Thyroid gland (tissue), 4 donors: Measurements from ENCODE around the gene ZNF835. TPM values are rescaled to one million over a fixed set of nuclear protein-coding genes. Genes with fewer than 3 reads are reported as not detected.
A peak's percentile ranks its signal among the peaks of the same experiment; 100 is the strongest.
"Not testable (repeated sequence)": the region's sequence is repeated elsewhere in the genome, so short reads cannot be mapped to it uniquely, and the experiment has no call there.

Experiments used
- DNase-seq, 2 donors: peaks; one replicate each; pipeline ENCODE4 v3.0.0-alpha.2; 2019
- H3K27ac ChIP-seq, 3 donors: fragments of 200-600 bp; sonication (generic); 1 replicate in 2 of 3; 2 replicates in 1 of 3; pipeline ENCODE4 v1.5.1; 2016 to 2019; ENCODE audit warnings: mild to moderate bottlenecking in 1 of 3, moderate library complexity in 1 of 3
- H3K27me3 ChIP-seq: fragments of 200-600 bp; sonication (generic); one replicate; pipeline ENCODE4 v1.5.1; 2019
- H3K36me3 ChIP-seq, 2 donors: fragments of 200-600 bp; sonication (generic); one replicate each; pipeline ENCODE4 v1.5.1; 2016 to 2019
- H3K4me1 ChIP-seq, 2 donors: fragments of 200-600 bp; sonication (generic); one replicate each; pipeline ENCODE4 v1.5.1; 2017 to 2019
- H3K4me3 ChIP-seq, 3 donors: fragments of 200-600 bp; sonication (generic); replicated peaks in 1 of 3; 1 replicate in 2 of 3; 2 replicates in 1 of 3; pipeline ENCODE4 v1.5.1; 2016; ENCODE audit warnings: mild to moderate bottlenecking in 1 of 3
- H3K9me3 ChIP-seq: fragments of 200-600 bp; sonication (generic); one replicate; pipeline ENCODE4 v1.5.1; 2017
- POLR2A ChIP-seq, 2 donors: fragments of 450-650 bp; IDR thresholded peaks; one replicate each; pipeline ENCODE4 v1.6.1; 2017; ENCODE audit warnings: antibody characterized with exemption in 2 of 2, mild to moderate bottlenecking in 2 of 2, moderate library complexity in 1 of 2
- WGBS, 2 donors: methylation state at CpG; one replicate each; pipeline ENCODE4 v1.1.5; 2017; 5-methylcytosine and 5-hydroxymethylcytosine counted together
- intact Hi-C: fragments of 100-400 bp; cut with DNase I; formaldehyde crosslinking; loops from one replicate; pipeline ENCODE4 v1.15.1; 2023
- total RNA-seq, 4 donors: library from RNA; depleted of rRNA; stranded (reverse); fragments of >200 nt; gene quantifications; one replicate each; pipeline ENCODE4 v1.2.3, GENCODE V29; 2016
- TF ChIP-seq, protein P1 (sequence below), 6 experiments: fragments of 200-600 bp in 3 of 6; fragments of 450-650 bp in 3 of 6; sonication (generic) in 3 of 6; IDR thresholded peaks; one replicate each; pipeline ENCODE4 v1.5.1; 2016 to 2019; ENCODE audit warnings: antibody characterized with exemption in 6 of 6, mild to moderate bottlenecking in 2 of 6, inconsistent platforms in 1 of 6, moderate library complexity in 1 of 6

Gene ZNF835
- total RNA-seq, 4 donors from 2014 or later, result 6.8 to 12.3 (median 8.7) TPM

DNA sequence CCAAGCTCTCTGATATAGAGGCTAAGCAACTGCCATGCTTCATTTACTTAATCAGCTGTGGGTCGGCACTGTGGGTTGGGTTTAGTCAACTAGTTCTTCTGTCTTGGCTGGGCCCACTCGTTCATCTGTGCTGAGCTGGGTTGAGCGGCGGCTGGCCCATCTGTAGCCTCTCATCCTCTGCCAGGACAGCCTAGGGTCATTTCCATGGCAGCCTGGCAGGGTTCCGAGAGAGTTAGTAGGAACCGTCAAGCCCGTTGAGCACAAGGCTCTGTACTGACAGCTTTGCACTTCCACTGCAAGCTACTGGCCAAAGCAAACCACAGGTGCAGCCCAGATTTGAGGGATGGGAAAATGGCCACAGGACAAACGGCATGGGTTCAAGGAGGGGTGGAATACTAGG lies 6.6 kb upstream of the ZNF835 start:
- H3K9me3 ChIP-seq, result no peaks in the 10 kb centered on the region

GRCh38 chr19:56672610-56673009 lies 1.1 kb upstream of the ZNF835 start:
- 88 to 95% methylated on average over 2 of the region's 2 CpGs for WGBS, 2 donors
- peaks cover 16 to 17% of the 10 kb centered on the region in 2 donors for H3K4me1 ChIP-seq
- not testable (repeated sequence) for DNase-seq, H3K36me3 ChIP-seq, H3K9me3 ChIP-seq, H3K27ac ChIP-seq, H3K27me3 ChIP-seq, H3K4me3 ChIP-seq
- intact Hi-C loops, result loop anchor here (10.0 kb wide), 1 partner anchor 278 kb away; the partner anchor contains the start of gene ZNF582

More for the DNA sequence above, 6.6 kb upstream of the ZNF835 start:
- H3K27ac ChIP-seq, result no peak overlapping the region
- no peak overlapping the region for H3K4me3 ChIP-seq
- H3K27me3 ChIP-seq, result no peaks in the 10 kb centered on the region
- TF ChIP-seq, protein P1, sequence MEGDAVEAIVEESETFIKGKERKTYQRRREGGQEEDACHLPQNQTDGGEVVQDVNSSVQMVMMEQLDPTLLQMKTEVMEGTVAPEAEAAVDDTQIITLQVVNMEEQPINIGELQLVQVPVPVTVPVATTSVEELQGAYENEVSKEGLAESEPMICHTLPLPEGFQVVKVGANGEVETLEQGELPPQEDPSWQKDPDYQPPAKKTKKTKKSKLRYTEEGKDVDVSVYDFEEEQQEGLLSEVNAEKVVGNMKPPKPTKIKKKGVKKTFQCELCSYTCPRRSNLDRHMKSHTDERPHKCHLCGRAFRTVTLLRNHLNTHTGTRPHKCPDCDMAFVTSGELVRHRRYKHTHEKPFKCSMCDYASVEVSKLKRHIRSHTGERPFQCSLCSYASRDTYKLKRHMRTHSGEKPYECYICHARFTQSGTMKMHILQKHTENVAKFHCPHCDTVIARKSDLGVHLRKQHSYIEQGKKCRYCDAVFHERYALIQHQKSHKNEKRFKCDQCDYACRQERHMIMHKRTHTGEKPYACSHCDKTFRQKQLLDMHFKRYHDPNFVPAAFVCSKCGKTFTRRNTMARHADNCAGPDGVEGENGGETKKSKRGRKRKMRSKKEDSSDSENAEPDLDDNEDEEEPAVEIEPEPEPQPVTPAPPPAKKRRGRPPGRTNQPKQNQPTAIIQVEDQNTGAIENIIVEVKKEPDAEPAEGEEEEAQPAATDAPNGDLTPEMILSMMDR (IDR thresholded peaks at IDR 0.05), result no peak
- no peak for TF ChIP-seq POLR2A (IDR thresholded peaks at IDR 0.05)
- 72 to 82% methylated on average over 7 to 8 of the region's 8 CpGs for WGBS, 2 donors
- H3K4me1 ChIP-seq, result no peaks in the 10 kb centered on the region
- H3K36me3 ChIP-seq, result no peaks in the 10 kb centered on the region
- DNase-seq, result no peak
- intact Hi-C loops, result loop anchor here (10.0 kb wide), 1 partner anchor 283 kb away; the partner anchor contains the start of gene ZNF582

DNA sequence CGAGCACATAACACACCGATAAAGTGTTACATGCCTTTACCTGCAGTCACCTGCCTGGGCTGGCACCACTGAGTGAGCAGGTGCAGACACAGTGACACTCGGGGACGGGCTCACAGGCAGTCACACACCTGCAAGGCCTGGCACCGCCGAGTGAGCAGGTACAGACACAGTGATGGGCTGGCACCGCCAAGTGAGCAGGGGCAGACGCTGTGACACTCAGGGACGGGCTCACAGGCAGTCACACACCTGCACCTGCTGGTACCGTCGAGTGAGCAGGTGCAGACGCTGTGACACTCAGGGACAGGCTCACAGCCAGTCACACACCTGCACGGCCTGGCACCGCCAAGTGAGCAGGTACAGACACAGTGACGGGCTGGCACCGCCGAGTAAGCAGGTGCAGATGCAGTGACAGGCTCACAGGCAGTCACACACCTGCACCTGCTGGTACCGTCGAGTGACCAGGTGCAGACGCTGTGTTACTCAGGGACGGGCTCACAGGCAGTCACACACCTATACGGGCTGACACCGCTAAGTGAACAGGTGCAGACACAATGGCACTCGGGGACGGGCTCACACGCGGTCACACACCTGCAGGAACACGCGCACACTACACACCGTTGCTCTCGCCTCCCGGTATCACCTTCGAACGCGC lies 470 bp downstream of the ZNF835 start:
- Histone ChIP-seq H3K9me3 (no peaks in the 10 kb centered on the region), H3K4me3 (peak overlapping the region; percentile 30 to 87 (median 66)), H3K27me3 (no peaks in the 10 kb centered on the region), H3K36me3 (no peaks in the 10 kb centered on the region), H3K27ac (no peak overlapping the region), H3K4me1 (peaks cover 16 to 17% of the 10 kb centered on the region in 2 donors)
- TF ChIP-seq, protein P1 (IDR thresholded peaks at IDR 0.05), result no peak
- no peak for TF ChIP-seq POLR2A (IDR thresholded peaks at IDR 0.05)
- peak; percentile 19 to 24 for DNase-seq
- 19 to 67% methylated on average over 3 to 22 of the region's 35 CpGs for WGBS, 2 donors
- intact Hi-C loops, result loop anchor here (10.0 kb wide), 1 partner anchor 276 kb away; the partner anchor contains the start of gene ZNF582

DNA sequence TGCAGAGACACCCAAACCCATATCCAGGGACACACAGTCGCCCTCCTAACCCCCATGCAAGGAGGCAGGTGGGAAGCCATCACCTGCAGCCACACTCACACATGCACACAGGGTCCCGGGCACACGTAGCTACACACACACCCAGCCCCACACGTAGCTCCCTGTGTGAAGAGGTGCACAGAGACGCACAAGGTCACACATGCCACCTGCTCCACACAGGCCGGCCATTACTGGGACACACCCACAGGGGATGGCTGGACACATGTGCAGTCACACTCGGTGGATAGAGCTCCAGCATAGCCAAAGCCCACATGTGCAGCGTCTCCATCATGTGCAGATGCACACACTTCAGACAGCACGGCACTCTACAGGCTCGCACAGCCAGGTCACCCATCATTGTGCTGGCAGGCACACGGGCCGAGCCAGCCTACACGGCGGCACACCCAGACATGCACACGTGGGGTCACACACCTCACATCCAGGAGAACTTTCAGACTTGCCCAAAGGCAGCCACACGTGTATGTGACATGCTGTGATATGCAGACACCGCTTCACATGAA lies 1.1 kb downstream of the ZNF835 start:
- intact Hi-C loops, result loop anchor here (10.0 kb wide), 1 partner anchor 276 kb away; the partner anchor contains the start of gene ZNF582
- H3K4me1 ChIP-seq, result peaks cover 16 to 17% of the 10 kb centered on the region in 2 donors
- H3K36me3 ChIP-seq, result no peaks in the 10 kb centered on the region
- no peak for DNase-seq
- H3K27ac ChIP-seq, result no peak overlapping the region
- TF ChIP-seq POLR2A (IDR thresholded peaks at IDR 0.05), result no peak
- TF ChIP-seq, protein P1 (IDR thresholded peaks at IDR 0.05), result no peak
- 88 to 89% methylated on average over 11 to 17 of the region's 17 CpGs for WGBS, 2 donors
- H3K27me3 ChIP-seq, result no peaks in the 10 kb centered on the region
- peak overlapping the region in 1 of 3 donors; percentile 66 for H3K4me3 ChIP-seq
- no peaks in the 10 kb centered on the region for H3K9me3 ChIP-seq

GRCh38 chr19:56668676-56669075 lies 2.9 kb downstream of the ZNF835 start:
- no peaks in the 10 kb centered on the region for H3K9me3 ChIP-seq
- H3K27me3 ChIP-seq, result no peaks in the 10 kb centered on the region
- H3K4me1 ChIP-seq, result peaks cover 16 to 17% of the 10 kb centered on the region in 2 donors
- H3K27ac ChIP-seq, result no peak overlapping the region
- H3K4me3 ChIP-seq, result no peak overlapping the region
- intact Hi-C loops, result no loop called here
- no peak for DNase-seq
- TF ChIP-seq, protein P1 (IDR thresholded peaks at IDR 0.05), result no peak
- no peak for TF ChIP-seq POLR2A (IDR thresholded peaks at IDR 0.05)
- 87 to 89% methylated on average over 9 of the region's 9 CpGs for WGBS, 2 donors
- peaks cover 0 to 9% of the 10 kb centered on the region in 2 donors for H3K36me3 ChIP-seq
